Ovary (tissue), 9 donors: Measurements from ENCODE around the gene EVI5. TPM values are rescaled to one million over a fixed set of nuclear protein-coding genes. Genes with fewer than 3 reads are reported as not detected.
"Not testable (repeated sequence)": the region's sequence is repeated elsewhere in the genome, so short reads cannot be mapped to it uniquely, and the experiment has no call there.

Source experiments
- DNase-seq, 5 donors: peaks; one replicate each; pipeline ENCODE4 v3.0.0-alpha.2; 2019 to 2020
- H3K27ac ChIP-seq, 2 donors: fragments of 200-600 bp; one replicate each; pipeline versions ENCODE4 v1.5.1 to v1.8.0; 2019 to 2022
- H3K27me3 ChIP-seq: fragments of 200-600 bp; one replicate; pipeline ENCODE4 v1.8.0; 2022
- H3K36me3 ChIP-seq: fragments of 200-600 bp; sonication (generic); one replicate; pipeline ENCODE4 v1.5.1; 2019
- H3K4me1 ChIP-seq: one replicate; pipeline ENCODE4 v1.8.1; 2013; ENCODE audit warnings: mild to moderate bottlenecking, moderate library complexity; ENCODE audit not compliant: insufficient read depth
- H3K4me3 ChIP-seq: fragments of 200-600 bp; sonication (generic); one replicate; pipeline ENCODE4 v1.5.1; 2017
- H3K9me3 ChIP-seq, 2 donors: fragments of 200-600 bp in 1 of 2; sonication (generic) in 1 of 2; one replicate each; pipeline versions ENCODE4 v1.5.1 to v1.8.1; 2013 to 2019; ENCODE audit warnings: mild to moderate bottlenecking in 1 of 2, moderate library complexity in 1 of 2
- CTCF ChIP-seq, 3 donors: fragments of 450-650 bp in 2 of 3; fragments of 200-600 bp in 1 of 3; IDR thresholded peaks; one replicate each; pipeline versions ENCODE4 v1.5.1 to v1.8.0; 2016 to 2022; ENCODE audit warnings: antibody characterized with exemption in 3 of 3, mild to moderate bottlenecking in 1 of 3
- EP300 ChIP-seq: sonication (generic); formaldehyde crosslinking; IDR thresholded peaks from one replicate; pipeline ENCODE4 v1.6.1; 2017; ENCODE audit warnings: antibody characterized with exemption
- POLR2A ChIP-seq: fragments of 450-650 bp; IDR thresholded peaks from one replicate; pipeline ENCODE4 v1.6.1; 2017; ENCODE audit warnings: antibody characterized with exemption, mild to moderate bottlenecking, moderate library complexity
- WGBS, 3 donors: extraction: QIAGEN DNeasy Blood & Tissue Kit in 1 of 3; methylation state at CpG; one replicate each; pipeline versions ENCODE4 v1.1.5 to v1.1.7; 2013 to 2017; 5-methylcytosine and 5-hydroxymethylcytosine counted together
- intact Hi-C, 4 donors: fragments of 100-400 bp; cut with DNase I; formaldehyde crosslinking; loops; one replicate each; pipeline versions ENCODE4 v1.11.0 to v1.15.1; 2022 to 2023
- polyA plus RNA-seq, 2 donors: library from polyadenylated mRNA; stranded (reverse); fragments of 200-250 nt in 1 of 2; fragments of 350-450 nt in 1 of 2; fragmentation: Illumina TruSeq in 1 of 2; extraction: RNeasy Lipid Tissue Mini Kit (QIAGEN cat#74804) in 1 of 2; gene quantifications; one replicate each; pipeline ENCODE4 v1.2.3, GENCODE V29; 2013 to 2014
- total RNA-seq, 7 donors: library from RNA; depleted of rRNA in 2 of 7; stranded (reverse); fragments of >200 nt in 2 of 7; fragmentation: NEBNext Ultra II Directional in 3 of 7; extraction: Animal tissue kit (Norgen Biotek cat#: 25700) in 3 of 7; gene quantifications; one replicate each; pipeline versions ENCODE4 v1.1.0 to v1.2.4, GENCODE V29; 2016 to 2023
- donor health status: DM: no; HTN: no; CAD: no; lungs with moderate emphysema.
- donor health status: DM: no; HTN: no; CAD: no.
- donor health status: Bipolar disorder and iron deficiency.
- donor health status: DM: yes; HTN: yes; CAD: no.
- donor health status: DM: no; HTN: no; CAD: no.
- donor health status: DM: yes; HTN: yes; CAD: no.

Gene EVI5
- total and polyA plus RNA-seq, 9 donors: 4.4 to 36.7 (median 23.7) TPM

- H3K27ac ChIP-seq: no peak overlapping the region
- H3K4me3 ChIP-seq: no peak overlapping the region
- H3K4me1 ChIP-seq: no peaks in the 10 kb centered on the region
- TF ChIP-seq EP300 (no peak), POLR2A (no peak), CTCF (IDR thresholded peaks at IDR 0.05) (no peak)
- no peaks in the 10 kb centered on the region for H3K36me3 ChIP-seq
- intact Hi-C loops: no loop called here
- peaks cover 0 to 8% of the 10 kb centered on the region in 2 donors for H3K9me3 ChIP-seq
- no peak for DNase-seq
- no peaks in the 10 kb centered on the region for H3K27me3 ChIP-seq
- 98 to 100% (median 99%) methylated on average over 3 of the region's 3 CpGs for WGBS, 3 donors
Observed at GRCh38 chr1:92662048-92662447, 122.9 kb downstream of the EVI5 start.

- intact Hi-C loops: no loop called here
- no peak for DNase-seq
- 97 to 100% (median 100%) methylated on average over 1 of the region's 1 CpG for WGBS, 3 donors
- Histone ChIP-seq H3K4me1 (no peaks in the 10 kb centered on the region), H3K27ac (no peak overlapping the region), H3K4me3 (no peak overlapping the region), H3K9me3 (peaks cover 2 to 12% of the 10 kb centered on the region in 2 donors), H3K27me3 (no peaks in the 10 kb centered on the region), H3K36me3 (no peaks in the 10 kb centered on the region)
- TF ChIP-seq CTCF (IDR thresholded peaks at IDR 0.05) (no peak), EP300 (no peak), POLR2A (no peak)
Observed at GRCh38 chr1:92657701-92658100, 127.2 kb downstream of the EVI5 start.

GRCh38 chr1:92655197-92655801 lies 129.6 kb downstream of the EVI5 start:
- TF ChIP-seq POLR2A: no peak
- no peak for TF ChIP-seq EP300
- TF ChIP-seq CTCF (IDR thresholded peaks at IDR 0.05): no peak
- Histone ChIP-seq H3K9me3 (peaks cover 2 to 12% of the 10 kb centered on the region in 2 donors), H3K36me3 (no peaks in the 10 kb centered on the region), H3K4me1 (no peaks in the 10 kb centered on the region), H3K27ac (no peak overlapping the region), H3K27me3 (no peaks in the 10 kb centered on the region), H3K4me3 (no peak overlapping the region)
- intact Hi-C loops: no loop called here
- WGBS, 3 donors: 95 to 98% (median 98%) methylated on average over 3 of the region's 3 CpGs
- no peak for DNase-seq

GRCh38 chr1:92653605-92654381 lies 131.1 kb downstream of the EVI5 start:
- H3K9me3 ChIP-seq: peaks cover 2 to 12% of the 10 kb centered on the region in 2 donors
- no peak for DNase-seq
- no peaks in the 10 kb centered on the region for H3K36me3 ChIP-seq
- H3K4me1 ChIP-seq: peaks cover 1% of the 10 kb centered on the region
- no peak overlapping the region for H3K4me3 ChIP-seq
- TF ChIP-seq EP300 (no peak), CTCF (IDR thresholded peaks at IDR 0.05) (no peak), POLR2A (no peak)
- H3K27ac ChIP-seq: no peak overlapping the region
- intact Hi-C loops: no loop called here
- 91 to 100% (median 95%) methylated on average over 4 of the region's 4 CpGs for WGBS, 3 donors
- H3K27me3 ChIP-seq: no peaks in the 10 kb centered on the region

- WGBS, 3 donors: 96 to 98% (median 97%) methylated on average over 3 of the region's 3 CpGs
- H3K36me3 ChIP-seq, H3K27me3 ChIP-seq, DNase-seq, H3K4me1 ChIP-seq, H3K4me3 ChIP-seq, H3K9me3 ChIP-seq, H3K27ac ChIP-seq, intact Hi-C loops: not testable (repeated sequence)
Observed at GRCh38 chr1:92640686-92641085, 144.2 kb downstream of the EVI5 start.
